CD14-positive monocyte (primary cell): ENCODE data around the gene CDK17. TPM values are rescaled to one million over a fixed set of nuclear protein-coding genes. Genes with fewer than 3 reads are reported as not detected.

Experiments
- DNase-seq, 3 donors: peaks; one replicate each; pipeline ENCODE4 v3.0.0-alpha.2; 2011 to 2022
- H2AFZ ChIP-seq: 2 replicates; pipeline ENCODE4 v1.6.0; 2012; ENCODE audit warnings: mild to moderate bottlenecking, low read depth, low read length, inconsistent platforms; ENCODE audit not compliant: insufficient read depth, poor library complexity, severe bottlenecking
- H3K27ac ChIP-seq, 2 donors: 1 replicate in 1 of 2; 2 replicates in 1 of 2; pipeline ENCODE4 v1.5.1; 2012 to 2013; ENCODE audit warnings: low read length in 2 of 2, control low read depth in 1 of 2, inconsistent platforms in 1 of 2, low read depth in 1 of 2, mild to moderate bottlenecking in 1 of 2
- H3K27me3 ChIP-seq, 2 donors: one replicate each; pipeline versions ENCODE4 v1.6.0 to v1.6.1; 2011 to 2013; ENCODE audit warnings: low read length in 2 of 2; ENCODE audit not compliant: control insufficient read depth in 2 of 2, insufficient read depth in 2 of 2
- H3K36me3 ChIP-seq, 2 donors: replicated peaks in 1 of 2; 1 replicate in 1 of 2; 2 replicates in 1 of 2; pipeline versions ENCODE4 v1.5.1 to v1.6.1; 2012 to 2013; ENCODE audit warnings: low read length in 2 of 2, control low read depth in 1 of 2, inconsistent platforms in 1 of 2, mild to moderate bottlenecking in 1 of 2; ENCODE audit not compliant: insufficient read depth in 2 of 2, control insufficient read depth in 1 of 2
- H3K4me1 ChIP-seq, 2 donors: 1 replicate in 1 of 2; 2 replicates in 1 of 2; pipeline versions ENCODE4 v1.5.1 to v1.6.1; 2012 to 2013; ENCODE audit warnings: low read length in 2 of 2, control low read depth in 1 of 2, inconsistent platforms in 1 of 2, mild to moderate bottlenecking in 1 of 2, moderate library complexity in 1 of 2; ENCODE audit not compliant: insufficient read depth in 2 of 2, control insufficient read depth in 1 of 2
- H3K4me2 ChIP-seq: replicated peaks from 2 replicates; pipeline ENCODE3; 2012; ENCODE audit warnings: low read length, moderate library complexity, mild to moderate bottlenecking; ENCODE audit not compliant: poor library complexity, severe bottlenecking; ENCODE audit errors: extremely low read depth
- H3K4me3 ChIP-seq, 3 experiments: fragments of 200-600 bp in 1 of 3; sonication (generic) in 1 of 3; replicated peaks in 1 of 3; 1 replicate in 2 of 3; 2 replicates in 1 of 3; pipeline ENCODE4 v1.5.1; 2011 to 2013; ENCODE audit warnings: low read length in 3 of 3, mild to moderate bottlenecking in 3 of 3, control low read depth in 2 of 3, low read depth in 2 of 3, inconsistent platforms in 1 of 3, moderate library complexity in 1 of 3
- H3K79me2 ChIP-seq: 2 replicates; pipeline ENCODE4 v1.6.0; 2012; ENCODE audit warnings: mild to moderate bottlenecking, control low read depth, inconsistent platforms, low read length, moderate library complexity; ENCODE audit not compliant: insufficient read depth
- H3K9ac ChIP-seq: 2 replicates; pipeline ENCODE4 v1.6.0; 2017; ENCODE audit warnings: low read length, mild to moderate bottlenecking; ENCODE audit not compliant: insufficient read depth, poor library complexity, severe bottlenecking
- H3K9me3 ChIP-seq, 2 donors: replicated peaks in 1 of 2; 1 replicate in 1 of 2; 2 replicates in 1 of 2; pipeline versions ENCODE4 v1.5.1 to v1.6.1; 2012 to 2013; ENCODE audit warnings: low read length in 2 of 2, control low read depth in 1 of 2; ENCODE audit not compliant: control insufficient read depth in 1 of 2, insufficient read depth in 1 of 2
- H4K20me1 ChIP-seq: 2 replicates; pipeline ENCODE4 v1.6.0; 2012; ENCODE audit warnings: mild to moderate bottlenecking, low read length, control low read depth, moderate library complexity; ENCODE audit not compliant: insufficient read depth
- H3K27ac Mint-ChIP-seq, 7 donors: one replicate each; pipeline ENCODE4 v1.8.0; 2020; ENCODE audit warnings: mild to moderate bottlenecking in 7 of 7, mixed read lengths in 7 of 7, moderate library complexity in 6 of 7, inconsistent platforms in 2 of 7
- H3K27me3 Mint-ChIP-seq, 3 donors: one replicate each; pipeline ENCODE4 v1.8.0; 2021 to 2022; ENCODE audit warnings: low read depth in 3 of 3, mild to moderate bottlenecking in 3 of 3, mixed read lengths in 3 of 3, moderate library complexity in 3 of 3, inconsistent platforms in 1 of 3
- H3K36me3 Mint-ChIP-seq, 2 donors: one replicate each; pipeline ENCODE4 v1.8.0; 2020; ENCODE audit warnings: mixed read lengths in 2 of 2, inconsistent platforms in 1 of 2, mild to moderate bottlenecking in 1 of 2
- H3K4me1 Mint-ChIP-seq: one replicate; pipeline ENCODE4 v1.8.0; 2020; ENCODE audit warnings: mild to moderate bottlenecking, mixed read lengths
- H3K4me3 Mint-ChIP-seq, 2 donors: one replicate each; pipeline ENCODE4 v1.8.0; 2020; ENCODE audit warnings: mild to moderate bottlenecking in 2 of 2, mixed read lengths in 2 of 2, moderate library complexity in 1 of 2
- H3K9me3 Mint-ChIP-seq, 7 donors: one replicate each; pipeline ENCODE4 v1.8.0; 2020 to 2022; ENCODE audit warnings: mixed read lengths in 7 of 7, mild to moderate bottlenecking in 6 of 7, moderate library complexity in 6 of 7, inconsistent platforms in 2 of 7
- WGBS: methylation state at CpG from one replicate; pipeline ENCODE4 v1.1.5; 2013; ENCODE audit warnings: missing lambda C conversion rate; ENCODE audit not compliant: insufficient coverage; 5-methylcytosine and 5-hydroxymethylcytosine counted together
- intact Hi-C, 2 donors: fragments of 100-400 bp; cut with micrococcal nuclease; formaldehyde crosslinking; loops; one replicate each; pipeline versions ENCODE4 v1.15.0 to v1.15.1; 2023
- polyA plus RNA-seq, 3 donors: library from polyadenylated mRNA; depleted of rRNA in 1 of 3; unstranded in 2 of 3; stranded (reverse) in 1 of 3; fragments of 300-500 nt in 2 of 3; fragments of >200 nt in 1 of 3; fragmentation: Illumina TruSeq in 2 of 3; gene quantifications; 1 replicate in 2 of 3; 2 replicates in 1 of 3; pipeline ENCODE4 v1.2.3, GENCODE V29; 2012 to 2021
- TF ChIP-seq, protein P1 (sequence below): fragments of 200-600 bp; IDR thresholded peaks from one replicate; pipeline ENCODE4 v1.8.0; 2022; ENCODE audit warnings: antibody characterized with exemption, mild to moderate bottlenecking

The CDK17 gene
- polyA plus RNA-seq, 3 donors: 3.6 to 6.9 (median 6.4) TPM

DNA sequence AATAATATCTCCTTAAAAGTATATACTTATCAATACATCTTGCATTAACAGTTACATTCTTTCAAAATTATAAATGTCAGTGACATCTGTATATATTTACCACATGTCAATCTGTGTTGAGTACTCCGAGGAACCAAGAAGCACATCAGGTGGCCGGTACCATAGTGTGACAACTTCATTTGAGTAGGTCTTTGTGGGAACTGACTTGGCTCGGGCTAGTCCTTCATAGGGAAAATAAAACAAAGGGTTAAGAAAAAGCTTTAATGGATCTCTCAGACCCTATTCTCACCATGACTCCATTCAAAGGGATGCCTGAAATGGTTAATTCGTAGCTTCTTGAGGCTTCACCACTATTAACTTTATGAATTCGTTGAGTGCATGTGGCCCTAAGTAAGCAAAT is 111.2 kb downstream of the CDK17 start:
- Histone ChIP-seq H3K9ac (no peak overlapping the region), H3K27me3 (no peaks in the 10 kb centered on the region), H3K9me3 (no peaks in the 10 kb centered on the region), H3K79me2 (no peaks in the 10 kb centered on the region), H2AFZ (no peak overlapping the region), H3K36me3 (peaks cover 75 to 92% of the 10 kb centered on the region in 2 donors), H3K27ac (no peak overlapping the region), H4K20me1 (no peaks in the 10 kb centered on the region), H3K4me2 (no peak overlapping the region), H3K4me1 (no peaks in the 10 kb centered on the region), H3K4me3 (no peak overlapping the region)
- TF ChIP-seq, protein P1, sequence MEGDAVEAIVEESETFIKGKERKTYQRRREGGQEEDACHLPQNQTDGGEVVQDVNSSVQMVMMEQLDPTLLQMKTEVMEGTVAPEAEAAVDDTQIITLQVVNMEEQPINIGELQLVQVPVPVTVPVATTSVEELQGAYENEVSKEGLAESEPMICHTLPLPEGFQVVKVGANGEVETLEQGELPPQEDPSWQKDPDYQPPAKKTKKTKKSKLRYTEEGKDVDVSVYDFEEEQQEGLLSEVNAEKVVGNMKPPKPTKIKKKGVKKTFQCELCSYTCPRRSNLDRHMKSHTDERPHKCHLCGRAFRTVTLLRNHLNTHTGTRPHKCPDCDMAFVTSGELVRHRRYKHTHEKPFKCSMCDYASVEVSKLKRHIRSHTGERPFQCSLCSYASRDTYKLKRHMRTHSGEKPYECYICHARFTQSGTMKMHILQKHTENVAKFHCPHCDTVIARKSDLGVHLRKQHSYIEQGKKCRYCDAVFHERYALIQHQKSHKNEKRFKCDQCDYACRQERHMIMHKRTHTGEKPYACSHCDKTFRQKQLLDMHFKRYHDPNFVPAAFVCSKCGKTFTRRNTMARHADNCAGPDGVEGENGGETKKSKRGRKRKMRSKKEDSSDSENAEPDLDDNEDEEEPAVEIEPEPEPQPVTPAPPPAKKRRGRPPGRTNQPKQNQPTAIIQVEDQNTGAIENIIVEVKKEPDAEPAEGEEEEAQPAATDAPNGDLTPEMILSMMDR: no peak
- H3K27me3 Mint-ChIP-seq: no peaks in the 10 kb centered on the region
- no CpG with 5 or more reads among the region's 5 CpGs for WGBS
- H3K9me3 Mint-ChIP-seq: no peaks in the 10 kb centered on the region
- intact Hi-C loops: no loop called here
- no peaks in the 10 kb centered on the region for H3K4me1 Mint-ChIP-seq
- peaks cover 57 to 73% of the 10 kb centered on the region in 2 donors for H3K36me3 Mint-ChIP-seq
- no peak overlapping the region for H3K27ac Mint-ChIP-seq
- DNase-seq: no peak
- H3K4me3 Mint-ChIP-seq: no peak overlapping the region

DNA sequence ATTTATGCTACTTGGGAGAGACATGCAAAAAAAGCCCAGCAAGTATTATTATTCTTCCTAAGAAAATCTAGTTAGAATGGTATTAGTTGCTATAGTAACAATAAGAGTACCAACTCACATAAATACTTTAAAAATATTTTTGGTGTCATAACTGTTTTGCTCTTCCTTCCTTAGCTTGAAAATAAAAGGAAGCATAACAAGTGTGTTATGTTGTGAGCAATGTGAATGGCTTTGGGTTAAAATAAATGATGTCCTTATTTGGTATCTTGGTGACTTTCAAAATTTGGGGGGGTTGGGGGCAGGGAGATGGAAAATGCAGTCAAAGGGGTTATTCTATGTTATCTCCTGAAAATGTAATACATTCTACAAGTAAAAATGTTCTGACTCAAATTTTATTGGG is 115.1 kb downstream of the CDK17 start:
- Histone ChIP-seq H3K9me3 (no peaks in the 10 kb centered on the region), H3K79me2 (no peaks in the 10 kb centered on the region), H3K9ac (no peak overlapping the region), H3K4me1 (no peaks in the 10 kb centered on the region), H3K4me3 (no peak overlapping the region), H2AFZ (no peak overlapping the region), H4K20me1 (no peaks in the 10 kb centered on the region), H3K27ac (no peak overlapping the region), H3K4me2 (no peak overlapping the region), H3K27me3 (no peaks in the 10 kb centered on the region), H3K36me3 (peaks cover 91 to 98% of the 10 kb centered on the region in 2 donors)
- TF ChIP-seq, protein P1: no peak
- Mint-ChIP-seq H3K4me1 (peaks cover 2% of the 10 kb centered on the region), H3K27ac (peak overlapping the region in 1 of 7 donors; percentile 15), H3K36me3 (peaks cover 69 to 86% of the 10 kb centered on the region in 2 donors), H3K4me3 (no peak overlapping the region), H3K9me3 (no peaks in the 10 kb centered on the region), H3K27me3 (no peaks in the 10 kb centered on the region)
- intact Hi-C loops: no loop called here
- DNase-seq: no peak
